GM21786 (cell line): Measurements from ENCODE around the gene C11orf21.

ENCODE experiments used
- ATAC-seq: cut with Tn5 transposase; IDR thresholded peaks from one replicate; pipeline ENCODE4 v1.9.1; 2021; ENCODE audit not compliant: unreplicated experiment

The C11orf21 gene

DNA sequence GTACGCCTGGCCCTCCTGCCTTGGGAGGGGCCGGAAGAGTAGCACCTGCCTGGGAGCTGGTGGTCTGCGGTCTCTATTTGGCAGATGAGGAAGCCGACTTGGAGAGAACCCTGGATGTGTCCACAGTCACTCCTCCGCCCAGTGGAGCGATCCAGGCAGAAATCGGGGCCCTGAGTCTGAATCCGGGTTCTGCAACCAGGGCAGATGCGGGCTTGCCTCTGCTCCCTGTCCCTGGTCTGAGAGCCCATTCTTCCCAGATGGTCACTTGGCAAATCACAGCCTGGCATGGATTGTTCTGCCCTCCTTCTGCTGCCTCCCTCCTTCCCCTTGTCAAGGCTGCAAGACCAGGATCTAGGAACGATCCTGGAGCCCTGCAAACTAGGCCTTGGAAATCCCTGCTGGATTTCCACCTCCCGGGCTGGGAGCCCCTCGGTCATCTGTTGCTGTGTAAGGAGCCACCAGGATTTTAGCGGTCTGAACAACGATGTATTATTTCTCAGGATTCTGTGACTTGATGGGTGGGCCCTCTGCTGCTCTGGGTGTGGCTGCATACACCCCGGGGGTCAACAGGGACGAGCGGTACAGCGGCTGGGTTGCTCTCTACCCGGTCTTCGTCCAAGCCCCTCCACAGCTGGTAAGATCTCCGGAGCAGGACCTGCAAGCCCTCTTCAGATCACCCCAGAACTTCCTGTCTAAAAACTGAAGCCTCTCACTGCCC, 29.3 kb downstream of the C11orf21 start:
- no peak for ATAC-seq

DNA sequence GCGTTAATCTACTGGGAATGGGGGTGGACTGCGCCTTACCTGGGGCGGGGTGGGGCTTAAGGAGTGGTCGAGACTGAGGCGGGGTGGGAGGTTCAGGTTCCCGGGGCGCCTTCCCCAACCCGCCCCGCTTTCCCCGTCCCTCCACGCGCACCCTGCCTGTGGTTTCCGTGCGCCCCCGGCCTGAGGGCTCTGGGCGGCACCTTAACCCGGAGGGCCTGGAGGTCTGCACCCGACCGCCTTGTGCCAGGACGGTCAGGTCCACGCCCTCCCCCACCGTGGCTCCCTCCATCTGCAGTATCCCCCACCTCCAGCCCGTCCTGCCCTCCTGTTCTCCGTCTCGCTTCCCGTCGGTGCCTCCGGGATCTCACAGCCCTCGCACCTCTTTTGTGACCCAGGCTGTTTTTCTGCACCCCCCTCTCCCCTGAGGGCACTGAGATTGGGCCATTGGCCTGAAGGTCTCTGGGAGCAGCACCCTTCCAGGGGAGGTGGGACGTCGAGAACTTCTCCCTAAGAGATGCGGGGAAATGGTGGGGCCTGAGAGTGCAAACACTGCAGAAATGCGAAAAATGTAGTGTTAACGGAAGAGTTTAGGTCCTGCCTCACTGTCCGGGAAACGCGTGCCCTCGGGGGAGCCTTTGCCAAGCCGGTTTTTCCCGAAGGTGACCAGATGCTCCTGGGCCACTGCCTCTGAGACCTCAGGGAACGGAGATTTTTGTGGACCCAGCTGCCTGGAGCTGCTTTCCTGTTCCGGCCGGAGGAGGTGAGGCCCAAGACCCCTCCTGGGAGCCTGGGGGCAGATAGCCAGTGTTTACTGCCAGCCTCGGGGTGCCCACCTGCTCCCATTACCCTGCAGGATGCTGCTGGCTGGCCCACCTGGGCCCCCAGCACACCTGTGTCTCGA, 30.1 kb downstream of the C11orf21 start:
- ATAC-seq = no peak

DNA sequence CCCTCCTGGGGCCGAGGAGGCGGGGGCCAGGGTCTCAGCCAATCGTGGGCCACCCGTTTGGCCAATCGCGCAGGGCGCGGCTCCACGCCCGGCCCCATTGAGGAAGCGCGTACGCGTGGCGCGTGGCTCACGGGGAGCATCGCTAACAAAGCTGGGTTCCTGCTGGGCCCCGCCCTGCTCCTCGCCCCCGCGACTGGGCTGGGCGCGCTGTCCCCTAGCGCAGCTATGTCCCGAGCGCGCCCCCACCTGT, 30.7 kb downstream of the C11orf21 start:
- no peak for ATAC-seq

DNA sequence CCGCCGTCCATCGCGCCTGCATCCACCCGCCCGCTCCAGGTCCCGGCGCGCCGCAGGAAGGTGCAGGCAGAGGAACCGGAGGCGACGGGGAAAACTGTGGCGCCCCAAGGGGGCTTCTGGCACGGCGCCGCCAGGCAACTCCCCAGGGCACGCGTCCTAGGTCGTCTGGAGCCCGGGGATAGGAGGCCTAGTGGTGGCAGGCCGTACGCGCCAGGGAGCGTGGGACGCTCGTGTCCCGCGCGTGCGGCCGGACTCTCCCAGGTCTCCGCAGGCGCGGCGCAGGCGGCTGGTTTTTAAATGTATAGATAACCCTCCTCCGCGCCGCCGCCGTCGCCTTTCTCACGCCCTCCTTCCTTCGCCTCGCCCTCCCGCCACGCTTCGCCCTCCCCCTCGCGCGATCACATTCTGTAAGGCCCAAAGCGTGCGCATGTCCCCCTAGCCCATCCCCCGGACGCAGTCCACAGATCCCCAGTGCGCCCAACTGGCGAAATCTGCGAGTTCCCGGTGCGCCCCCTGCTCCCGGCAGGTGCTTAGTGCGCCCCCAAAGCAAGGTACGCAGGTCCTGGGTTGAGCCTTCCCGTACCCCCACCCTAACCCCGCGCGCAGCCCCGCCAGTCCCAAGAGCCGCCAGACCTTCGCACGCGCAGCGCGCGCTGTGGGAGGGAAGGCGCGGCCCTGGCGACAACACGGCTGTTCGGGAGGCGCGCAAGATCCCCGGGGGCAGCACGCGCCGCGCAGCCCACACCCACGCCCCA, 31.2 kb downstream of the C11orf21 start, which contains the start of gene ASCL2:
Gene ASCL2 (minus strand): TSS at position 267 of the 755 bp plus-strand sequence. CDS start 256 bp downstream, at position 11.
- ATAC-seq = no peak

DNA sequence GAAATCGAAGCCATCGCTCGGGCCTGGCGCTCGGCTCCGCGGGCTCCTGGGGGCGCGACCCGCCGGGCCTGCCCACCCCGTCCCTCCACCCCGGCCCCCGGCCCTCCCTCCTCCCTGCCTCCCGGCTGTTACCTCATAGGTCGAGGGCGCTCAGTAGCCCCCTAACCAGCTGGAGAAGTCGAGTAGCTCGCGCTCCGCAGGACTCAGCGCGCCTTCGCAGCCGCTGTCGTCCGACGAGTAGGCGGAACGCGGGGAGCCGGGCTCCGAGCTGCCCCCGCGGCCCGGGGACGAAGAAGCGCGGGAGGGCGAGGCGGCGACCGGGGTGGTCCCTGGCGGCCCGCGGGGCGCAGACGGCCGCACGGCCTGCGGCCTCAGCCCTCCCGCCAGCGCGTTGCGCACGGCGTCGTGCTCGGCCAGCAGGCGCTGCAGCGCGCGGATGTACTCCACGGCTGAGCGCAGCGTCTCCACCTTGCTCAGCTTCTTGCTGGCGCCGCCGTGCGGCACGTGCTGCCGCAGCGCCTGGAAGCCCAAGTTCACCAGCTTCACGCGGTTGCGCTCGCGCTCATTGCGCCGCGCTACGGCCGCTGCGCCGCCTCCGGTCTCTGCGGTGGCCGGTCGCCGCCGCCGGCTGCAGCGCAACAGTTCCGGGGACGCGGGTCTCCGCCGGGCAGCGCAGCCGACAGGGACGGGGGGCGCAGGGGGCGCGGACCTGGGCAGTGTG, 32.0 kb downstream of the C11orf21 start:
- no peak for ATAC-seq

DNA sequence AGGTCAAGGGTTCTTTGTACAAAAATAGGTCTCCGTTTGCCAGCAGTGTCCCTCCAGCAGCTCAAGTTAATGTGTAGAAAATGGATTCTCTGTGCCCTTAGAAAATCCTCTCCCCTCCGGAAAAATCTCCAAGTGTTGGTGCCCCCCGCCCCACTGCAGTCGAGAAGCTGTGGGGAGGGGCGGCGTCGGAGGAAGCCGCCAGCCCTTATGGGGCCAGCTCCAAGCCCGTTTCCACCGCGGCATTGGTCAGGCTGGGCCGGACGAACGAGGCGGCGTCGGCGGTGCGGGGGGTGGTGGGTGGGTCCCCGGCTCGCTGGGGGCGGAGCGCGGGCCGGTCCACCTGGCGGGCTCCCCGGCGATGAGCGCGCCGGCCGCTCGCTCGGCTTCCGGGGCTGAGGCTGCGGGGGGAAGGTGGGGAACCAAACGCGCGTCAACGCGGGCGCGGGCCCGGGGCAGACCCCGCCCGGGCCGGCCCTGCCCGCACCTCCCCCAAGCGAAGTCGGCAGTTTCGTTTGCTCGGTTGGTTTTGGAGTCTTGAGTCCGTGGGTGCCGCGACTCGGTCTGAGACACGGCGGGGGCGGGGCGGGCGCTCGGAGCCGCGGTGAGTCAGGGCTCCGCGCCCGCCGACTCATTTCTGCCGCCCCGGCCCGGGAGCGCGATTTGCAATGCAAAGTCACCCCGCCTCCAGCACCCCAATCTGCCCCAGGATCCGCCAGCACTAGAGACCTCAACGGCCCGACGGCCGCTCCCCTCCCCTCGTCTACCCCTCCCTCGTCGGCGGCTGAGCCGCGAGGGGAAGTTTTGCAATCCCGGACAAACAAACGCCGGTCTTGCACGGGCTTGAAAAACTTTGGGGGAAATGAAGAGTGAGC, 32.8 kb downstream of the C11orf21 start:
- no peak for ATAC-seq

DNA sequence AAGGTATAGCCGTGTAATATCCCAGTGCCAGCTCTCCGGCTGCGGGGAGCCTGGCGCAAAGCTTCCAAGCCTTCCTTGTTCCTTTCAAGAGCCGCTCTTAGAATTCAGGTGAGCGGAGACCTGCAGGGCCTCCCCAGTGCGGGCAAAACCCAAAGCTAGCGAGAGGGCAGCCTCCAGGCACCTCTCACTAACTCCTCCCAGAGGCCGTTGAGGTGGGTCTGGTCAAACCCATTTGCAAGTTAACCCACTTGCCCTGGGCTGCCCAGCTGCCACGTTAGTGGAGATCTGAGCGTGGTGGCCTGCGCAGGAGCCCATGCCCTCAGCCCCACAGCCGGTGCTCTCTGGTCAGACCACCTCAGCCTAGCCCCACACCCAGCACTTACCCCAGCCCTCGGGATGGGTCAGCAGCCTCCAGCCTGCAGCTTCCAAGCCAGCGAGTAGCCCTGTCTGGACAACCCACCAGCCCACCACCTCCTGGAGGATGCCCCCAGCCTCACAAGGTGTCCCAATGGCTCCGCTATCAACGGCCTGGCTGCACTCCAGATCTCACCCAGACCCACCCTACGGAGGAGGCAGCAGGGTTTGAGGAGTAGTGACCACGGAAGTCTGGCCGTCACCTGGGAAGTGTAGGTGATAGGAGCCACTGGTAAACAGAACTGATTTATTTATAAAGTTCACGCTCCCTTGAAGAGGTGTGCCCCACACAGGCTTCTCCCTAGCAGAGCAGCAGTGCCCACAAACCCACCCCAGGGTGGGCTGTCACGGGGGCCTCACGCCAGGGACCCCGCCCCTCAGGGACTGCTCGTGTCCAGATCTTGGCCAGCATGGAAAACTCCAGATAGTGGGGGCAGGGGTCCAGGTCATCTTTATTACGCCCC, 33.6 kb downstream of the C11orf21 start:
- no peak for ATAC-seq

DNA sequence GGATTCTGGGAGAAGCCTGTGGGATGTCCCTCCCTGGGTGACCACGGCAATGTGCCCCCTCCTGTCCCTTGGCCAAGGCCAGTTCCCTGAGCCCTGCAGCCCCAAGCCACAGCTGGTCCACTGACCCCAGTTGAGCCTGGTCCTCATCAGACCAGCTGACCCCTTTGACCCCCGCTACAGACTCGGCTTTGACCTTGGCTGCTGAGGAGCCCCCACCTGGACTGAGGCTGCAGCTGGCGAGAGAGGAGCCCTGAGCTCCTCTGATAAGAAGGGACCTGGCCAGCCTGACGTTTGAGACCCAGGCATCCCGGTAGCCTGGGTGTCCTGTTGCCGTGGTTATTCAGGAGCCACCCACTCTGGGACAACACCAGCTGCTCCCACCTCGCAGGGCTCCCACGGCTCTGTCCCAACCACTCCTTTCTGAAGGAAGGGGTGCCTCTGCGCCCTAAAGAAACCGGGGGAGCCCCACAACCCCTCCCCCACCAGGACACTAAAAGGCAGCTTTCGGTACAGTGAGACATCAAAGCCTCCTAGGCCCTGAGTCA, 34.3 kb downstream of the C11orf21 start:
- no peak for ATAC-seq

DNA sequence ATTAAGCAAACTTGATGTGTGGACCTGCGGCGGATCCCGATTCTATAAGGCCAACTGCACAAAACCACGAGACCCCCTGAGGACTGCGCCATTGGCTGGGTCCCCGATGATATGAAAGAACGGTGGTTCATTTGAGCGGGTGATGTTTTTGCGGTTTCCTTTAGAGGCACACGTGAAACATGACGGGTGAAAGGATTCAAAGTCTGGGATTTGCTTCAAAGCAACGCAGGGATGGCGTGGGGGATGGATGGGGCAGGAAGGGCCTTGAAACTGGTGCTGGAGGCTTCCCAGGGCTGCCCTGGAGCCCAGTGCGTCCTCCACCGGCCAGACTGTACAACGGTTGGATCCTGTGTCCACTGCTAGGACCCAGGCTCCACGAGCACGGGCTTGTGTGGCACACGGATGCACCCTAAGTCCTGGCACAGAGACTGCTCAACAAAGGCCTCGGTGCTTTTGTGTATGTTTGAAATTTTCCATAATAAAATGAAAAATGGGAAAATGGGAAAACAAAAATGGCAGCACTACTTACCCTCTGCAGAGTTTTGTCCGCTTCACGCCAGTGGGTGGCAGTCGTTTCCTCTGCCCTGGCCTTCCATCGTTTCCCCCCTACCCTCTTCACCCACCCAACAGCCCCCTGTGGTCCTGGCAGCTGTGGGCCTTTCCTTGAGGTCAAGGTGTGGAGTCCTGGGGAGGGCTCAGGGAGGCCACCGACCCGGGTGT, 35.0 kb downstream of the C11orf21 start:
- no peak for ATAC-seq

DNA sequence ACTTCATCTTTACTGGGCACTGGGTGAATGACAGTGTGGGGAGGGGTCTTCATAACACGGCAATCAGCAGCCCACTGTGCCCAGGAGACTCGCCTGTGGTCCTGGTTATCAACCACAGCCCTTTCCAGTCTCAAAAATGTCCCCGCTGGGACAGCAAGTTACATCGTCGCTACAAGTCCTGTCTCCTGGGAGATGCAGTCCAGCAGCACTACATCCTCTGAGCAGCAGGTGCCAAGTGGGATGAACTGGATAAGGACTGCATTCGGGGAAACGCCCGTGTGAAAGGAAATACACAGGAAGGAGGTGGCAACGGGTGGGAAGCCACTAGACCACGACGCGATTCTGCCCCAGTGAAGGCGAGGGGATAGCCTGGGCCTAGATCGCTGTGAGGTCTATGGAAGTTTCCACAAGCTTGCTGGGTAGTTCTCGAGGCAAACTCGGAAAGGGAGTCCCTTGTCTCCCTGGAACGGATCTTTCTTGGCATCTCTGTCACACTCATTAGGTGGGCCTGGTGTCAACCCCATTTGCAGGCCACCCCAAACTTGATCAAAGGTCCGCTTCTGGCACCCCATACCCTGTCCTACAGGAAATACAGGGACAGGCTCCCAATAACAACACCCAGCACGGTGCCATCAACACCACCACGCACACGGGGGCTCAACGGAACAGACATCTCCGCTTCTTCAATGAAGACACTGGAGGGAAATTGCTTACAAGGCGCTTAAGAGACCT, 35.7 kb downstream of the C11orf21 start:
- ATAC-seq = no peak

DNA sequence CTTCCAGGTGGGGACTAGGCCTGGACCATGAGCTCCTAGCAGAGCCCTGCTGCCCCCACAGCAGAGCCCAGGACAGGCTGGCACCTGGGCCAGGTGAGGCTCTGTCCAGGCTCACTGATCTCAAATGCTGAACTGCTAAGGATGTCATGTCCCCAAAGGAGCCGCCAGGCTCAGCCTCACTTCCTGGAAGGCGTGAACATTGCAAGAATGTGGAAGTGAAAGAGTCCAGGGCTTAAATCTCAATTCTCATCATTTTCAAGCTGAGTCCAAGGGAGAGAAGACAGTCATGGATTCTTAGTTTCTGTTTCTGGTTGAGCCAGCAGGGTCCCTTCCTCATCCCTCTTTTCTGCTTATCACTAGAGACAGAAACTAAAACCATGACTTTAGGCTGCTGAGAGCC, 36.3 kb downstream of the C11orf21 start:
- ATAC-seq = no peak

DNA sequence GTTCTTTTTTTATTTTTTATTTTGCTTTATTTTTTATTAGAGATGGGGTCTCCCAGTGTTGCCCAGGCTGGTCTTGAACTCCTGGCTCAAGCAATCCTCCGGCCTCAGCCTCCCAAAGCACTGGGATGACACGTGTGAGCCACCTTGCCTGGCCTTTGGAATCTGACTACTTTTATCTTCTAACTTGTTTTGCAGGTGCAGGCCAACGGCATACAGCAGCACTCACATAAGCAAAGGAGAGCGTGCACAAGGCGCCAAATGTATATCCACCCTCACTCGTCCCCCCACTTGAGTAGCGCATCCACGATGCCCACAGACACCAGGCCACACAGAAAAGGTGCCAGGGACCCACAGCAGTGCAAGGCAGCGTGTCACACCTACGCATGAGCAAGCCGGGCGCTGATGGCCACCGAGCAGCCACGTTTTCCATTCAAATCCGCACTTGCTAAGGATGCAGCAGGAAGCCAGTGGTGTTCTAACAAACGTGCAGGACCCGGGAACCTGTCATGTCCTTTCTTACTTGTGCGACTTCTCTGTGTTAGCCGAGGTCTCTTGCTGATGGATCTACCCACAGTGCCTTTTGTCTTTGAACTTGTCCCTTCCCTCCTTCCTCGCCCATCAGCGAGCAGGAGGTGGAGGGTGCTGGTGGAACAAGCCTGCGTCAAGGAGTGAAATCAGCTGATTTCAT, 37.2 kb downstream of the C11orf21 start:
- no peak for ATAC-seq

DNA sequence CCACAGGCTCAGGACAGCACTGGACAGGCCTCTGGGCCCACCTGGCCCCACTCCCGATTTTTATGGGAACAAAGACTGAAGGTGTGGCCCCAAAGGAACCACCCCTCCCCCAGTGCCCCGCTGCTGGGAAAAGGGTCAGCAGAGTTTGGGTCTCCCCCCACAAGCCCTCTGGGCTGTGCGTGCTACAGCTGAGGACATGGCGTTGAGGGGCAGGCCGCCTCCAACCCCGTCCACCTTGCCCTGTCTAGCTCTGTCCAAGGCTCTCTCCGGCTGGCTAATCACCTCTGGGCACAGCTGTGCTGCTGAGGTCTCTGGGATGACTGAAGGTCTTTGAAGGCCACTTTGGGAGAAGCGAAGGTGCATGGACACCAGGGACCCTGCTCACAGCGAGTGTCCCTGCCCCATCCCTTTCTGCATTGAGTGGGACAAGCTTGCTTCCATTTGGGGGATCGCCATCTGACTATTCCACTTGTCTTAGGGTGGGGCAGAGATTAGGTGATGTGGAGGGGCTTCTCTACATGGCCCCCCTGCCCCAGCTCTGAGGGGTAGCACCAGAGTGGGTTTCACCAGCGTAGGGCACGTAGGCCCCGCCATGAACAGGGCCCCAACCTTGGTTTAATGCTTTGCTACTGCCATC, 37.9 kb downstream of the C11orf21 start:
- no peak for ATAC-seq

DNA sequence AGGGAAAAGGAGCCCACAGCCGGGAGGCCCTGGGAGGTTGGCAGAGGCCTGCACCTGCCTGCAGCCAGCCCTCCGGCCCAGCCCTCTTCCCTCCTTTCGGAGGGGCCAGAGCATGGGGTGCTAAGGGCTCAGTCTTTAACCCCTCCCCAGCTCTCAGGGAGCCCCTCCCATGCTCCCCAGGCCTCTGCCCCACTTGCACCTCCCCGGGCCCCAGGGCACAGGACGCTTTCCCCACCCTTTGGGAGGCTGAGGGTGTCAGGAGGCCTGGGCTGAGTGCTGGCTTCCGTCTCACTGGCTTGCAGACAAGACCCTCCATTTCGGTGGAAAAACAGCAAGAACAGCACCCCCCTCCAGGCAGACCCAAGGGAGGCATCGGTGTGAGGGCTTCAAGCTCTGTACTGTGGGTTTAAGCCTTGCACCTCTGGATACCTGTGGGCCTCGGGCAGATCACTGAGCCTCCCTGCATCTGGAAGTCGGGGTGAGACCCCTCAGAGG, 38.6 kb downstream of the C11orf21 start:
- ATAC-seq = no peak

DNA sequence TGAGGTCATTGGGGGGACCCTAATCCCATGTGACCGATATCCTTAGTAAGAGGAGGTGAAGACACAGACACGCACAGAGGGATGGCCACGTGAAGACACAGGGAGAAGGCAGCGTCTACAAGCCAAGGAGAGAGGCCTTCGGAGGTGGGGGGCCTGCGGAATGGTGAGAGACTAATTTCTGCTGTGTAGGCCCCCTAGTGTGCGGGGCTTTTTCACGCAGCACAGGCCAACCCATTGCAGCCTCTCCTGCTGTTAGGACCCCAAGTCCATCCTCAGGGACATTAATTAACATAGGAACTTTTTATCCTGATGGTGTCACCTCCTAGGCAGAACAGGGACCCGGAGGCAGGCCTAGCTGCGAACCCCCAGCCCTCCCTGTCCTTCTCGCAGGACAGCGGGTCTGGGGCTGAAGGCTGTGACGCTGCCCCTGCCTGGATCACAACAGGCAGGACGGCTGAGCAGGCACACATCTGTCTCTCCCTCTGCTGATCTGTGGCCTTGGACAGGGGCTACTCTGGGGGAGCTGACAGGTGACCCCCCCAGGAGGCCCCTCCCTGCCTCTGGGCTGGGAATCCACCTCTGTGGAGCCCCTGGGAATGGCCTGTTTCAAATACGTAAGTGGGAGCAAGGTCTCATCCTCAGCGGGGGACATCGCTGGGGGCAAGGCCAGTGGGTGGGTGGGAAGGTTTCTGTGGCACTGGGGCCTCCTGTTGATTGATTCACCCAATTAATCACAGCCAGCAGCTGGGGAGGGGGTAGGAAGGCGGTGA, 39.2 kb downstream of the C11orf21 start:
- ATAC-seq = no peak
